Retina (tissue), 1 donor: ENCODE measurements around the gene LRRC41.
"Not testable (repeated sequence)": the region's sequence is repeated elsewhere in the genome, so short reads cannot be mapped to it uniquely, and the experiment has no call there.

Experiments
- DNase-seq: peaks from one replicate; pipeline ENCODE4 v3.0.0-alpha.2; 2016

Gene LRRC41

GRCh38 chr1:46322191-46322590 is 18.8 kb upstream of the LRRC41 start:
- DNase-seq = not testable (repeated sequence)

GRCh38 chr1:46319960-46320914 is 16.8 kb upstream of the LRRC41 start:
- DNase-seq = not testable (repeated sequence)

- not testable (repeated sequence) for DNase-seq
Observed at GRCh38 chr1:46319301-46319700, 15.9 kb upstream of the LRRC41 start.

- DNase-seq = no peak
Observed at GRCh38 chr1:46317323-46317722, 13.9 kb upstream of the LRRC41 start.

GRCh38 chr1:46315669-46316403 is 12.4 kb upstream of the LRRC41 start:
- no peak for DNase-seq

GRCh38 chr1:46310321-46310720 is 6.9 kb upstream of the LRRC41 start:
- no peak for DNase-seq

GRCh38 chr1:46309401-46310159 is 6.2 kb upstream of the LRRC41 start:
- DNase-seq = no peak

GRCh38 chr1:46306159-46306530 is 2.7 kb upstream of the LRRC41 start:
- no peak for DNase-seq

GRCh38 chr1:46303872-46304326 is 483 bp upstream of the LRRC41 start:
- no peak for DNase-seq

- peak; percentile 86 for DNase-seq
Observed at GRCh38 chr1:46302641-46303037, 777 bp downstream of the LRRC41 start.

- peak; percentile 87 for DNase-seq
Observed at GRCh38 chr1:46301808-46302640, 1.4 kb downstream of the LRRC41 start.

- no peak for DNase-seq
Observed at GRCh38 chr1:46301406-46301807, 2.0 kb downstream of the LRRC41 start.

GRCh38 chr1:46300673-46301405 is 2.6 kb downstream of the LRRC41 start:
- DNase-seq = no peak

GRCh38 chr1:46298387-46298786 is 5.0 kb downstream of the LRRC41 start:
- no peak for DNase-seq

- DNase-seq = no peak
Observed at GRCh38 chr1:46295306-46295705, 8.1 kb downstream of the LRRC41 start.

- no peak for DNase-seq
Observed at GRCh38 chr1:46289976-46290375, 13.4 kb downstream of the LRRC41 start.

GRCh38 chr1:46289134-46289494 is 14.3 kb downstream of the LRRC41 start:
- no peak for DNase-seq

GRCh38 chr1:46288485-46289133 is 14.8 kb downstream of the LRRC41 start:
- DNase-seq = no peak

GRCh38 chr1:46285730-46286477 is 17.5 kb downstream of the LRRC41 start:
- DNase-seq = peak; percentile 36
